Lung (tissue), 12 donors: Measurements from ENCODE around the gene RETREG1. TPM values are rescaled to one million over a fixed set of nuclear protein-coding genes. Genes with fewer than 3 reads are reported as not detected.
"Not testable (repeated sequence)": the region's sequence is repeated elsewhere in the genome, so short reads cannot be mapped to it uniquely, and the experiment has no call there.

Source experiments
- ATAC-seq: fragments of 200-7000 bp; cut with Tn5 transposase; one replicate; pipeline ENCODE4 v1.9.1; 2020; ENCODE audit warnings: moderate number of reproducible peaks; ENCODE audit not compliant: insufficient read depth, low FRiP score
- DNase-seq, 3 donors: peaks; one replicate each; pipeline ENCODE4 v3.0.0-alpha.2; 2013 to 2017
- H3K27ac ChIP-seq, 2 donors: one replicate each; pipeline ENCODE4 v1.5.1; 2013; ENCODE audit warnings: mild to moderate bottlenecking in 2 of 2, moderate library complexity in 2 of 2, control low read depth in 1 of 2, inconsistent platforms in 1 of 2, low read depth in 1 of 2, low read length in 1 of 2
- H3K27me3 ChIP-seq, 3 donors: one replicate each; pipeline ENCODE4 v1.5.1; 2013; ENCODE audit warnings: low read length in 2 of 3; ENCODE audit not compliant: control insufficient read depth in 3 of 3, insufficient read depth in 3 of 3
- H3K36me3 ChIP-seq, 4 donors: one replicate each; pipeline ENCODE4 v1.5.1; 2013; ENCODE audit warnings: low read length in 4 of 4, mild to moderate bottlenecking in 1 of 4, moderate library complexity in 1 of 4; ENCODE audit not compliant: control insufficient read depth in 4 of 4, insufficient read depth in 4 of 4
- H3K4me1 ChIP-seq, 5 donors: one replicate each; pipeline ENCODE4 v1.5.1; 2013; ENCODE audit warnings: low read length in 5 of 5, mild to moderate bottlenecking in 2 of 5, moderate library complexity in 1 of 5; ENCODE audit not compliant: control insufficient read depth in 5 of 5, insufficient read depth in 5 of 5
- H3K4me3 ChIP-seq: one replicate; pipeline ENCODE4 v1.5.1; 2013; ENCODE audit warnings: mild to moderate bottlenecking, control low read depth, moderate library complexity
- H3K9ac ChIP-seq, 2 donors: one replicate each; pipeline ENCODE4 v1.5.1; 2013; ENCODE audit warnings: low read length in 2 of 2, control low read depth in 1 of 2; ENCODE audit not compliant: insufficient read depth in 1 of 2
- H3K9me3 ChIP-seq, 4 donors: one replicate each; pipeline ENCODE4 v1.5.1; 2013; ENCODE audit warnings: low read length in 3 of 4, mild to moderate bottlenecking in 1 of 4, moderate library complexity in 1 of 4; ENCODE audit not compliant: control insufficient read depth in 4 of 4, insufficient read depth in 3 of 4
- WGBS, 2 donors: extraction: QIAGEN DNeasy Blood & Tissue Kit; methylation state at CpG; one replicate each; pipeline ENCODE4 v1.1.7; 2013; 5-methylcytosine and 5-hydroxymethylcytosine counted together
- polyA plus RNA-seq, 2 donors: library from polyadenylated mRNA; stranded (reverse); fragments of 200-250 nt; gene quantifications; one replicate each; pipeline ENCODE4 v1.2.1, GENCODE V29; 2013
- total RNA-seq, 2 donors: library from RNA; depleted of rRNA in 1 of 2; stranded (reverse); fragments of >200 nt in 1 of 2; gene quantifications; one replicate each; pipeline ENCODE4 v1.2.1, GENCODE V29; 2014 to 2021
- TF ChIP-seq, protein P1 (sequence below): IDR thresholded peaks from 2 replicates; pipeline ENCODE4 v1.5.1; 2012; ENCODE audit warnings: mild to moderate bottlenecking; ENCODE audit errors: control extremely low read depth, extremely low read depth
- donor health status: control.
- donor health status: control.
- donor health status: Bipolar disorder and iron deficiency.
- donor health status: healthy.
- donor health status: DM: yes; HTN: yes; CAD: no.

RETREG1 gene
- total and polyA plus RNA-seq, 4 donors, result 6.8 to 19.5 (median 9.6) TPM

DNA sequence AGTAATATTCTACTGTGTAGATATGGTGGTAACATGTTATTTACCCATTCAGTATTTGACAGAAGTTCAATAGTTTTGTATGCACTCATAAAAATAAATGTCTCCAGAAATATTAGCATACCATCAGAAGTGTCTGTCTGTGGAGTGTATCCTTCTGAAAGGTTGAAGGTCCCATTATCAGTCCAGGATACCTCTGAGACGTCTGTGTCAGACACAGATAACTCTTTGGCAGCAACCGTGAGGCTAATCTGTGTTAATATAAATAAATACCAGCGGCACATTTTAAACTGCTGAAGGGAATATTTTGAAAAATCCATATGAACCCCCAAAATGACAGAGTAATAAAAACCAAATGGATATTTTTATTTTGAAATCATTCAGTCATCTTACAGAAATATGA is 139.3 kb downstream of the RETREG1 start:
- Histone ChIP-seq H3K4me1 (peaks cover 0 to 1% (median 0%) of the 10 kb centered on the region in 5 donors), H3K9me3 (no peaks in the 10 kb centered on the region), H3K9ac (no peak overlapping the region), H3K27me3 (no peaks in the 10 kb centered on the region), H3K27ac (no peak overlapping the region), H3K4me3 (no peak overlapping the region), H3K36me3 (peaks cover 0 to 2% (median 0%) of the 10 kb centered on the region in 4 donors)
- ATAC-seq (no peak), DNase-seq (no peak)
- TF ChIP-seq, protein P1, sequence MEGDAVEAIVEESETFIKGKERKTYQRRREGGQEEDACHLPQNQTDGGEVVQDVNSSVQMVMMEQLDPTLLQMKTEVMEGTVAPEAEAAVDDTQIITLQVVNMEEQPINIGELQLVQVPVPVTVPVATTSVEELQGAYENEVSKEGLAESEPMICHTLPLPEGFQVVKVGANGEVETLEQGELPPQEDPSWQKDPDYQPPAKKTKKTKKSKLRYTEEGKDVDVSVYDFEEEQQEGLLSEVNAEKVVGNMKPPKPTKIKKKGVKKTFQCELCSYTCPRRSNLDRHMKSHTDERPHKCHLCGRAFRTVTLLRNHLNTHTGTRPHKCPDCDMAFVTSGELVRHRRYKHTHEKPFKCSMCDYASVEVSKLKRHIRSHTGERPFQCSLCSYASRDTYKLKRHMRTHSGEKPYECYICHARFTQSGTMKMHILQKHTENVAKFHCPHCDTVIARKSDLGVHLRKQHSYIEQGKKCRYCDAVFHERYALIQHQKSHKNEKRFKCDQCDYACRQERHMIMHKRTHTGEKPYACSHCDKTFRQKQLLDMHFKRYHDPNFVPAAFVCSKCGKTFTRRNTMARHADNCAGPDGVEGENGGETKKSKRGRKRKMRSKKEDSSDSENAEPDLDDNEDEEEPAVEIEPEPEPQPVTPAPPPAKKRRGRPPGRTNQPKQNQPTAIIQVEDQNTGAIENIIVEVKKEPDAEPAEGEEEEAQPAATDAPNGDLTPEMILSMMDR, result no peak
- 53 to 77% methylated on average over 3 of the region's 3 CpGs for WGBS, 2 donors

DNA sequence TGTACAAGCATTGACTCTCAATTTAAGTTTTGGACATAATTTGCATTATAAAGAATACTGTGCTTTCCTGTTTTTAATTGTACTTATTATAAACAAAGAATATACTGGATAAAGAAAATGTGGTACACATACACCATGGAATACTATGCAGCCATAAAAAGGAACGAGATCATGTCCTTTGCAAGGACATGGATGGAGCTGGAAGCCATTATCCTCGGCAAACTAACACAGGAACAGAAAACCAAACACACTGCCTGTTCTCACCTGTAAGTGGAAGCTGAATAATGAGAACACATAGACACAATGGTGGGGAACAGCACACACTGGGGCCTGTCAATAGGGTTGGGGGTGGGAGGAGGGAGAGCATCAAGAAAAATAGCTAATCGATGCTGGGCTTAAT is 140.4 kb downstream of the RETREG1 start:
- not testable (repeated sequence) for H3K9me3 ChIP-seq, H3K27me3 ChIP-seq, H3K4me1 ChIP-seq, ATAC-seq, H3K4me3 ChIP-seq, DNase-seq, H3K9ac ChIP-seq, H3K36me3 ChIP-seq
- peak overlapping the region in 1 of 2 donors; percentile 45 for H3K27ac ChIP-seq
- WGBS, 2 donors, result 92 to 97% methylated on average over 3 of the region's 3 CpGs

DNA sequence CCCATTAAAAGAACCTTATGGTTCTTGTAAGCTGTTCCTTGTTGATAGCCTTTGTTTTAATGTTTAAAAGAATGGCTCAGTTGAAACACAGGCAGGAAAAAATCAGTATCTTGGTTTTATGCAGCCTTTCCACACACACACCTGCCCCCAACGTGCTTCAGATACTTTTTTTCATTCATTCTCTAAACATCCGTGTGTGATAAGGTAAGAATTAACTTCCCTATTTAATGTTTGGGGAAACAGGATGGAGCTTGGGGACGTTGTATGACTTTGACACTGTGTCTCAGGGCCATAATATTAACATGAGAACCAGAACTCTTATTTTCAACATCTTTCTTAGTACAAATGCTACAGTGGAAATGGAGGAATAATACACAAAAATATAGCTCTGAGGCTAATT is 145.4 kb downstream of the RETREG1 start:
- no peak for ATAC-seq
- Histone ChIP-seq H3K27me3 (no peaks in the 10 kb centered on the region), H3K9me3 (no peaks in the 10 kb centered on the region), H3K27ac (no peak overlapping the region), H3K9ac (no peak overlapping the region), H3K4me1 (peaks cover 0 to 15% (median 7%) of the 10 kb centered on the region in 5 donors), H3K36me3 (peaks cover 0 to 2% (median 0%) of the 10 kb centered on the region in 4 donors), H3K4me3 (no peak overlapping the region)
- TF ChIP-seq, protein P1, result no peak
- DNase-seq, result no peak
- 12 to 29% methylated on average over 3 of the region's 3 CpGs for WGBS, 2 donors

DNA sequence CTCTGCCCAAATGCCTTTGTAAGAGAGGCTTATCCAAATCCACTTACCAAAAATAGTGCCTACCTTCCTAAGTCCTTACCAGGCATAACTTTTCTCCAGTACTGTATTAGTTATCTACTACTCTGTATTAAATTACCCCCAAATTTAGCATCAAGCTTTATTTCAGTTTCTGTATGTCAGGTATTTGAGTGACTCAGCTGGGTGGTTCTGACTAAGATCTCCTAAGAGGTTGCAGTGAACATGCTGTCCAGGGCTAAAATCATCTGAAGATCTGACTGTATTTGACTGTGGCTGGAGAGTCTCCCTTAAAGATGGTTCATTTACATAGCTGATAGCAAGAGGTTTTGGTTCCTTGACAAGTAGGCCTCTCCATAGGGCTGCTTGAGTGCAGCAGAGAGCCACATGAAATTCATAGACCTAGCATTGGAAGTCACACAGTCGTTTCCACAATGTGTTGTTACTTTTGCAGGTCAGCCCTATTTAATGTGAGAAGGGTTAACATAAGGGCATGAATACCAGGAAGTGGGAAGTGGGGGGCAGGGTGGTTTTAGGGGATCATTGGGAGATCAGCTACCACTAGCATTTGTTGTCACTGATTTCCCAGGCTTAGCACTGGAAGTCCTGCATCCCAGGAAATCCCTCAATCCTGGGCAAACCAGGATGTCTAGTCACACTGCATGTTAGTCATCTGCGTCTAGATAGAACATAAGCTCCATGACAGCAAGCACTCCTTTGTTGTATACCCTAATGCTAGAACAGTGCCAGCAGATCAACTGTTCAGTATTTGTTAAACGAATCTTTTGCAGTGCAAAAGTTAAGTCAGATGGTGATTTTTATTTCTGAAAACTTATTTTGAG is 149.2 kb downstream of the RETREG1 start:
- H3K4me1 ChIP-seq, result peaks cover 6 to 31% (median 8%) of the 10 kb centered on the region in 5 donors
- H3K9me3 ChIP-seq, result no peaks in the 10 kb centered on the region
- TF ChIP-seq, protein P1, result no peak
- H3K27ac ChIP-seq, result peak overlapping the region; percentile 28 to 90
- ATAC-seq (peak; percentile 9), DNase-seq (no peak)
- no peak overlapping the region for H3K4me3 ChIP-seq
- peaks cover under 1 to 11% (median 4%) of the 10 kb centered on the region in 4 donors for H3K36me3 ChIP-seq
- H3K27me3 ChIP-seq, result no peaks in the 10 kb centered on the region
- WGBS, 2 donors, result 76 to 78% methylated on average over 3 of the region's 3 CpGs
- H3K9ac ChIP-seq, result no peak overlapping the region
